AG09319 (cell line): ENCODE results near the gene GRK5.
A peak's percentile ranks its signal among the peaks of the same experiment; 100 is the strongest.

ENCODE experiments used
- DNase-seq: peaks from one replicate; pipeline ENCODE4 v3.0.0-alpha.2; 2010; ENCODE audit warnings: low read depth; ENCODE audit errors: extremely low read depth
- TF ChIP-seq, protein P1 (sequence below): IDR thresholded peaks from 2 replicates; pipeline ENCODE4 v1.5.1; 2011; ENCODE audit warnings: low read depth, mild to moderate bottlenecking, inconsistent platforms, low read length, moderate library complexity

The GRK5 gene

DNA sequence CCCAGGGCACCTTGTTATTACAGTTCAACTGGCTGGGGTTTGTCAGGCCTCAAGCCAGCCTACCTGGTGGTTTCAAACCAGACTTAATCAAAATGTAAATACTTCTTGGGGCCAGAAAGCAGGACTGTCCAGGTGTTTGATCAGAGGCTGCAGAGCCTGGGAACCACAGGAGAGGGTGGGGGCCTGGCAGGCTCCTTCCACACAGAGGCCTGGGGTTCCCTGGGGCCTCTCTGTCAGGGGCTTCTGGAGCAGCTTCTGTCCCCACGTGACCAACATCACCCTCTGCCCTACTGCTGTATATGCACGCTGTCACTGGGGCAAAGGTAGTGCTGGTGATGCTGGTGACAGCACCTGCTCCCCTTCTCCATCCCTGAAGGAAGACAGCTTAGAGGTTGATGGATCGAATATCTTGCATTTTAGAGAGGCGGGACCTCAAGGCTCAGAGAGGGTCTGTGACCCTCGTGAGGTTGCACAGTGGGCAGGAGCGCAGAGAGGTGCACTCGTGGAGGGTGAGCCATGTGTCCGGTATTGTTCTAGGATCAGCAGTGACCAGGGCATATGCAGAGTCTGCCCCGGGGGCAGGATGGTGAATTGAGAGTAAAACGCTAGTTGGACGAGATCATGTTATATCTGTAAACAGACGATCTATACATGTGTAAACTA is 95.4 kb downstream of the GRK5 start:
- TF ChIP-seq, protein P1, sequence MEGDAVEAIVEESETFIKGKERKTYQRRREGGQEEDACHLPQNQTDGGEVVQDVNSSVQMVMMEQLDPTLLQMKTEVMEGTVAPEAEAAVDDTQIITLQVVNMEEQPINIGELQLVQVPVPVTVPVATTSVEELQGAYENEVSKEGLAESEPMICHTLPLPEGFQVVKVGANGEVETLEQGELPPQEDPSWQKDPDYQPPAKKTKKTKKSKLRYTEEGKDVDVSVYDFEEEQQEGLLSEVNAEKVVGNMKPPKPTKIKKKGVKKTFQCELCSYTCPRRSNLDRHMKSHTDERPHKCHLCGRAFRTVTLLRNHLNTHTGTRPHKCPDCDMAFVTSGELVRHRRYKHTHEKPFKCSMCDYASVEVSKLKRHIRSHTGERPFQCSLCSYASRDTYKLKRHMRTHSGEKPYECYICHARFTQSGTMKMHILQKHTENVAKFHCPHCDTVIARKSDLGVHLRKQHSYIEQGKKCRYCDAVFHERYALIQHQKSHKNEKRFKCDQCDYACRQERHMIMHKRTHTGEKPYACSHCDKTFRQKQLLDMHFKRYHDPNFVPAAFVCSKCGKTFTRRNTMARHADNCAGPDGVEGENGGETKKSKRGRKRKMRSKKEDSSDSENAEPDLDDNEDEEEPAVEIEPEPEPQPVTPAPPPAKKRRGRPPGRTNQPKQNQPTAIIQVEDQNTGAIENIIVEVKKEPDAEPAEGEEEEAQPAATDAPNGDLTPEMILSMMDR: no peak
- no peak for DNase-seq

DNA sequence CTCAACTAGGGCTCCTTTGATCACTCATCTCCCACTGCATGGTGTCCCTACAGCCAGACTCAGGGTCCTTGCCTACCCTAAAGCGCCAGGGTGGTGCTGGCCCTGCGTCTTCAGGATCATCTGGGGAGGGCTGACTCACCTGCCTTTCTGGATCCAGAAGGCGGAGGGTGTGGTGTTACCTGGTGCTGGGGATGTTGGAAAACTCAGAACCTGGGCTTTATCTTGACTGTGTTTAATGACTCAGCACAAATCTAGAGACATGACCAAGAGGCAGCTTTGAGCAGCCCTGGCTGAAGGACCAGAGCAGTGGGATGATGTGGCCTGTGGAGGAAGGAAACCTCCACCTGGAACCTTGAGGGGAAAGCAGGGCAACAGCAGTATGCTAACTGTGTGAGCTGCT is 96.5 kb downstream of the GRK5 start:
- no peak for DNase-seq
- TF ChIP-seq, protein P1: no peak

DNA sequence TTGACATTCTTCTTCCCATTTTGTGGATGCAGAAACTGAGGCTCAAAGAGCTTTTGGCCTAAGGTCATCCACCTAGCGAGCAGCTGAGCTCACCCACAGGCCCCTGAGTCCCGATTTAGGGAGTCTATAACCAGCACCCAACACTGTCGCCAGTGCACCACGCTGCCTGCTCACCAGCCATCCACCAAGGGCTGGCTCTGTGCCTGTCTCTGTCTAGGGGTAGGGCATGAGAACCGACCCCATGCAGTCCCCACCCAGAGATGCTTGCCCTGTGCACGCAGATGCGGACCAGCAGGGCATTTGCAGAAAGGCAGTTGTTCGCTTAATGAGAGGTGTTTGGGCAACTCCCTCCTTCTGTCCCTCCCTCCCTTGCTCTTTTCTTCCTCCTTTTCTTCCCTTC is 97.2 kb downstream of the GRK5 start:
- TF ChIP-seq, protein P1: no peak
- DNase-seq: no peak

DNA sequence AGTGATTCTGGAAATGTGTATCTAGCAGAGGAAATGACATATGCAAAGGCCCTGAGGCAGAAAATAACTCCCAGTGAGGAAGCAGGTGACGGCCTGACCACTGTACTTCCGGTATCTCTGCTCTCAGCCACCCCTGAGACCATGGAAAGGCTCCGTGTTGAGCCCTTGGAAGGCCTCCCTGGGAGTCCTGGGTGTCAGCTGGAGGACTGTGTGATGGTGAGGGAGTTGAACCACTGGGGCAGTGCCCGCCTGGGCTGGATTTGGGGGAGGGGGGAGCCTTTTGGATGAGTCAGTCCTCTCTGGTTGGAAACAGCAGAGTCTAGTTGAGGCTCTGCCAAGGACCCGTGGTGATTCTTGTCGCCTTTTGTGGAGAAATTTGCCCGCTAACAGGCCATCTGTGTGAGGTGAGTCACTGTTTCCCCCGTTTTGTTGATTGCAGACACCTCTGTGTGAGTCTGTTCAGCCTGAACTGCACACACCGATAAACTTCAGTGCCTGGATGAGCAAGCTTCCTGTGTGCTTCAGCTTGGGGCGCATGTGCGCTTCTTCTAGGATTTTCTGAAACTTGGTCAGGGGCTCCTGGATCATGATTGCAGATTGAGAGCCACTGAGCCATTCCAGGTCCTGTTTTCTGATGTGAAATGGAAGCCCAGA is 98.6 kb downstream of the GRK5 start:
- TF ChIP-seq, protein P1: no peak; the same call in 1 of the 2 replicates
- peak; percentile 67 for DNase-seq

DNA sequence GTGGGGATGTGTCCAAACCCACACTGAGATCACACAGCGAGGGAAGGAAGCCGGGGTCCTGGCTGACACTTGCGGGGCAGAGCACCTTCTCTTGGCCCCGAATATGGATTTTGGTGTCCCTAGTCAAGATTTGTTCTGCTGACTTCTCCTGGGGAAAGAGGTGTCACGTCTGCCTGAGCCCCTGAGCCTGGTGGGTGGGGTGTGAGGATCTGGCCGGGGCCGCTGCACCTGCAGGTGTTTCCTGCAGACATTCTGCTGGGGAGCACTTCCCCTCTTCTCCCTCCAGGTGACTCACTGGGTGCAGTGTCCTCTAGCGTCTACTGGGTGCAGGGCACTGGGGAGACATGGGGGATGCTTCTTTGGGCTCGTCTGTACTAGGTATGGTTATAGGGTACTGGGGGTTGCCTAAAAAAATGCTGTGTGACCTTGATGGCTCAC is 99.2 kb downstream of the GRK5 start:
- TF ChIP-seq, protein P1: no peak
- DNase-seq: no peak

DNA sequence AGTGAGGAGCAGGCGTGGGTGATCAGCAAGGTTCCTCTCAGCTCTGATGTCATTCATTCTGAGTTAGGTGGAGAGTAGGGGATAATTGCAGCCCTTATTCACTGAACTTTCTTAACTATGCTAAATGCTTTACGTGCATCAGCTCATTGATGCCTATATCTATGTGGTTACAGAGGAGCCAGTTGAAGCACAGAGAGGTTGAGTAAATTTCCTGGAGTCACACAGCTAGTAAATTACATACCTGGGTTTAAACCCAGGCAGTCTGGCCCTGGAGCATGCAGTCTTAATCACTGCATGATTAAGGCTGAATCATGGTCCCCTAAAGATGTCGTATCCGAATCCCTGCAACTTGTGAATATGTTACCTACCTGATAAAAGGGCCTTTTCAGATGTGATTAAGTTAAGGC is 99.6 kb downstream of the GRK5 start:
- no peak for DNase-seq
- TF ChIP-seq, protein P1: no peak

DNA sequence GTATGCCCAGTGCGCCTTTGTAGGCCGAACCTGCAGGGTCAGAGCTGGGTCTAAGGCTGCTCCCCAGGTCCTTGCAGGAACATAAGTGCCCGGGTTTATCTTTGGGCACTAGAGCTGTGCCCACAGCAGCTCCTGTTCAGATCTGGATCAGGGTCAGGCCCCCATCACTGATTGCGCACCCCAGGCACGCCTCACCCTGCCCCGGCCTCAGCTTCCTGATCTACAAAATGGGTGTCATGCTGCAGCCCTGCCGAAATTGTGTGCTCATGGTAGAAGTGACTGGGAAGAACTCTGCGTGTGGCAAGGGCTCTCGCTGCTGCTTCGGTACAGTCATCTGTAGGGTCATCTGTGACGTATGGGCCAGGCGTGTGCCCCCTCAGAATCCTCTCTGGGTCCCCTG is 100.7 kb downstream of the GRK5 start:
- TF ChIP-seq, protein P1: no peak
- DNase-seq: no peak
